Heart left ventricle (tissue), 13 donors: ENCODE data around the gene DMRTC2.

ENCODE experiments used
- CTCF ChIP-seq, 12 donors: fragments of 200-600 bp; sonication (generic) in 4 of 12; IDR thresholded peaks; one replicate each; pipeline versions ENCODE4 v1.5.0 to v1.8.0; 2018 to 2022; ENCODE audit warnings: antibody characterized with exemption in 12 of 12, mild to moderate bottlenecking in 5 of 12
- POLR2A ChIP-seq, 2 donors: fragments of 450-650 bp; IDR thresholded peaks; one replicate each; pipeline ENCODE4 v1.6.1; 2017; ENCODE audit warnings: antibody characterized with exemption in 2 of 2, mild to moderate bottlenecking in 2 of 2, moderate library complexity in 2 of 2
- donor health status: ischemic (EF 13 %, LVEDD 7.1; RV severe dilation, severe dysfunction).
- donor health status: DM: no; HTN: yes; CAD: no.
- donor health status: DM: no; HTN: no; CAD: no.
- donor health status: ischemic (EF 25% LVEDD 6.9; RV normal size, moderate dysfunction).
- donor health status: ischemic (EF 25% LVEDD 5.7; RV mildly dilated, moderate dysfunction).
- donor health status: ischemic (EF 35%, LVEDD 5.7; RV mildly dilated, moderate dysfunction).
- donor health status: nonischemic (EF 11% LVEDD 7.7; RV severe dilation, severe dysfunction).
- donor health status: DM: yes; HTN: yes; CAD: no.
- donor health status: PGD.
- donor health status: ischemic (EF 29% LVEDD 5.4; RV normal size, mild dysfunction).
- donor health status: nonischemic (EF 23%, LVEDD 6.1; RV moderate dilation, normal function).

DNA sequence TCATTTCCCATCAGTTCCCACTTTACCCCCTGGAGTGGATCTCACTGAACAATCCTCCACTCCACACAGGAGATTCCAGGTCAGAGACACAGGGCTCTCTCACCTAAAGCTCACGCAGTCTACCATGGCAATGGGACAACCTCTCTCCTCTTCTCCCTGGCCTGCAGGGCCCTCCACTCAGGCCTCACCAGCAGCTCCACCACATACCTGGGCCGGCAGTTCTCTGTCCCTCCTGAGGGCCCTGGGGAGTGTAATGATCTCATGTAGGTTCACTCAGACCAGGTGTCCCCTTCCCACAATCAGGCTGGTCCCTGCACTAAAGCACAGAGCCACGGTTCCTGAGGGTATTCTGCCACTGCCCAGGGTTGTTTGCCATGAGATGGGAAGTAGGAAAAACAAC lies 32.9 kb upstream of the DMRTC2 start:
- TF ChIP-seq CTCF (IDR thresholded peaks at IDR 0.05) = no peak
- no peak for TF ChIP-seq POLR2A (IDR thresholded peaks at IDR 0.05)
